Tracheal epithelial cell (primary cell): ENCODE data around the gene HSBP1L1. TPM values are rescaled to one million over a fixed set of nuclear protein-coding genes. Genes with fewer than 3 reads are reported as not detected.

Experiments used
- total RNA-seq: library from RNA; depleted of rRNA; stranded (reverse); fragments of >200 nt; gene quantifications from 2 replicates; pipeline ENCODE4 v1.2.1, GENCODE V29; 2014

The HSBP1L1 gene
- total RNA-seq: 14.5 and 35.0 TPM in 2 replicates

DNA sequence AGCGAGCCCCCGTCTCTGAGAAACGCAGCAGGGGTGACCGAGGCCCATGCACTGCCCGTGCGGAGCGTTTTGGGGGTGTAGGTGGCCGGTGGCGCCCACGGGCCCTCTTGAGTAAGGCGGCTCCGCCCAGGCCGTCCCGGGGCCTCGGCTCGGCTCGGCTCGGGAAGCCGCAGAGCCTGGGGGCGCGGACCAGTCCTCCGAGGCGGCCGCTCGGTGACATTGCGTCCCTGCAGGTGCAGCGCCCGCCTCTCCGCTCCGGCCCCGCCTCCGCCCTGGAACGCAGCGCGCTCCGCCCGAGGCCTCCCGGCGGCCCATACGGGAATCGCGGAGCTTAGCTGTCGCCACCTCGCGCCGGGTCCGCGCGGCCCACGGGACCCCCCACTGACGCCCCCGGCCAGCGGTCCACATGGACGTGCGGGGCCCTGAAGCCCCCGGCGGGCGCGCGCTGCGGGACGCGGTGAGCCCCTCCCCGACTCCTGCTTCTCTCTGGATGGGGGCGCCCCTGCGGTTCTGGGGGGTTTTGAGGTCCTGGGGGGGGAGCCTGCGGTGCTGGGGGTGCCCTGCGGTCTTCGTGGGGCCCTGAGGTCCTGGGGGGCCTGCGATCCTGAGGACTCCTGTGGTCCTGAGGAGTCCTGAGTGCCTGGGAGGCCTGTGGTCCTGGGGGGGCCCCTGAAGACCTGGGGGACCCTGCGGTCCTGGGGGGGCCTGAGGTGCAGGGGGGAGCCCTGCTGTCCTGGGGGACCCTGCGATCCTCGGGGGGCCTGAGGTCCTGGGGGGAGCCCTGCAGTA is at the start of gene HSBP1L1:
HSBP1L1 (plus strand) TSS at position 314 of the 789 bp plus-strand sequence; CDS start at position 407, 93 bp downstream.

GRCh38 chr18:79951545-79952455 is 12.6 kb upstream of the HSBP1L1 start, which contains the start of gene SLC66A2:
Gene SLC66A2 (minus strand): TSS chr18:79951653. CDS start chr18:79950926, 727 bp downstream.

DNA sequence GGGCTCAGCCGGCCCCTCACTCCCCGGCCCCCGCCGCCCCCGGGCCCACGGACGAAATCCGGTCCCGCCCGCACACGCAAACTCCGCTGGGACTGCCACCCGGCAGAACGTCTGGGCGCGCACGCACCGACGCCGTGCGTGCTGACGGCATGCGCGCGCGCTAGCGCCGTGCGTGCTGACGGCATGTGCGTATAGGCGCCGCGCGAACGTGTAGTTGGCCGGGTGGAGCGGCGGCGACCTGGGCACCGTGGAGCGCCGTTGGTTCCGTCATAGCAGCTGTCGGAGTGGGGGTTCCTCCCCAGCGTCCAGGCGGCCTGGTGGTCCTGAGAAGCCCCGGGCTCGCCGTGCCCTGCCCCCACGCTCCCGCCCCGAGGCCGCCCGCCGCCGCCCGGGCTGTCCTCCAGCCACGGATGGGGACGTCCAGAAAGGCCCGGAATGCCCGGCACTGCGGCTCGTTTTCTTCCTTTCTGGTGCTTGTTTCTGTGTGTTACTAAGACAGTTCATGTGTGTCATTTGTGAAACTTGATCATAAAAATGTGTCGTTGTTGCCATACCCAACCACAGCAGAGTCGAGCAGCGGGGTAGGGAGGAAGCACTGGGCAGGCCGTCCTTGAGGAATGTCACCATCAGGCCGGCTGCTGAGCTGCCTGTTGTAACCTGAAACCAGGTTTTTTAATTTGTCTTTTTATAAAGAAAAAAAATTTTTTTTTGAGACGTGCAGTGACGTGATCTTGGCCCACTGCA is 24.2 kb downstream of the HSBP1L1 start, which contains the start of gene TXNL4A:
TXNL4A (minus strand) TSS at position 113 of the 744 bp plus-strand sequence. CDS start 171 bp downstream, outside the sequence.

Other genes with a start within 250 kb of the HSBP1L1 start
- not detected in 2 replicates for gene KCNG2, start 166.7 kb upstream of the HSBP1L1 start, total RNA-seq
- 61.9 and 67.1 TPM in 2 replicates for gene SLC66A2, start 13.0 kb upstream of the HSBP1L1 start, total RNA-seq
- gene TXNL4A, start 23.9 kb downstream of the HSBP1L1 start, total RNA-seq: 43.7 and 63.9 TPM in 2 replicates
- 34.7 and 40.7 TPM in 2 replicates for gene RBFA, start 69.8 kb downstream of the HSBP1L1 start, total RNA-seq
- 20.7 and 25.2 TPM in 2 replicates for gene ADNP2, start 144.6 kb downstream of the HSBP1L1 start, total RNA-seq